ENCODE results near the gene MYO18A. TPM values are rescaled to one million over a fixed set of nuclear protein-coding genes. Genes with fewer than 3 reads are reported as not detected.

The MYO18A gene
- total and polyA plus RNA-seq, 2 experiments from 2014 or later, result 16.0 to 30.5 TPM

GRCh38 chr17:29154516-29155226, 25.5 kb downstream of the MYO18A start:
- Histone ChIP-seq H2AFZ (peak overlapping the region; percentile 22; the same call in 1 of the 2 replicates), H3K9me3 (ENCODE audit: low read depth) (no peaks in the 10 kb centered on the region), H3K27me3 (replicated peaks; ENCODE audit: insufficient read depth) (no peaks in the 10 kb centered on the region), H3K27ac (peak overlapping the region; percentile 41), H3K4me3 (no peak overlapping the region), H3K9ac (no peak overlapping the region), H3K4me2 (ENCODE audit: unreplicated experiment) (peak overlapping the region; percentile 59), H4K20me1 (ENCODE audit: insufficient read depth) (no peaks in the 10 kb centered on the region), H3K9me2 (ENCODE audit: insufficient read depth) (no peaks in the 10 kb centered on the region), H3K4me1 (ENCODE audit: insufficient read depth) (peaks cover 44% of the 10 kb centered on the region), H3K36me3 (ENCODE audit: low read depth) (no peaks in the 10 kb centered on the region), H3K79me2 (ENCODE audit: insufficient read depth) (no peaks in the 10 kb centered on the region; the same call in 1 of the 2 replicates), H3F3A (ENCODE audit: insufficient read depth) (0 out of 2 replicates have a peak, but pooled peaks cover 5% of the 10 kb centered on the region)
- peak; percentile 53 for DNase-seq
- in situ Hi-C loops (cut with MboI), result no loop called here
- WGBS, 2 experiments (ENCODE audit: low coverage in 1 of 2, low lambda C conversion rate in 2 of 2, missing lambda C conversion rate in 2 of 2), result 31 to 48% methylated on average over 11 of the region's 11 CpGs
- no peak for TF ChIP-seq EZH2phosphoT487 (IDR thresholded peaks at IDR 0.05; ENCODE audit: insufficient read depth, low read depth)
- no peak for TF ChIP-seq EZH2 (IDR thresholded peaks at IDR 0.05; ENCODE audit: insufficient read depth, poor library complexity, severe bottlenecking)

GRCh38 chr17:29151567-29151966, 28.6 kb downstream of the MYO18A start:
- Histone ChIP-seq H3K27ac (no peak overlapping the region), H3K4me3 (no peak overlapping the region), H4K20me1 (ENCODE audit: insufficient read depth) (no peaks in the 10 kb centered on the region), H3K27me3 (replicated peaks; ENCODE audit: insufficient read depth) (no peaks in the 10 kb centered on the region), H2AFZ (no peak overlapping the region), H3K4me2 (ENCODE audit: unreplicated experiment) (peak overlapping the region; percentile 18), H3K36me3 (ENCODE audit: low read depth) (no peaks in the 10 kb centered on the region), H3K9me2 (ENCODE audit: insufficient read depth) (no peaks in the 10 kb centered on the region), H3K9ac (no peak overlapping the region), H3K9me3 (ENCODE audit: low read depth) (no peaks in the 10 kb centered on the region), H3F3A (ENCODE audit: insufficient read depth) (0 out of 2 replicates have a peak, but pooled peaks cover 5% of the 10 kb centered on the region), H3K4me1 (ENCODE audit: insufficient read depth) (peaks cover 35% of the 10 kb centered on the region), H3K79me2 (ENCODE audit: insufficient read depth) (no peaks in the 10 kb centered on the region)
- TF ChIP-seq EZH2phosphoT487 (IDR thresholded peaks at IDR 0.05; ENCODE audit: insufficient read depth, low read depth) (no peak), EZH2 (IDR thresholded peaks at IDR 0.05; ENCODE audit: insufficient read depth, poor library complexity, severe bottlenecking) (no peak)
- WGBS, 2 experiments (ENCODE audit: low coverage in 1 of 2, low lambda C conversion rate in 2 of 2, missing lambda C conversion rate in 2 of 2), result 46 to 65% methylated on average over 4 of the region's 4 CpGs
- peak; percentile 66 for DNase-seq
- in situ Hi-C loops (cut with MboI), result no loop called here

GRCh38 chr17:29150161-29150560, 30.0 kb downstream of the MYO18A start:
- TF ChIP-seq EZH2phosphoT487 (IDR thresholded peaks at IDR 0.05; ENCODE audit: insufficient read depth, low read depth), result no peak
- no peak for TF ChIP-seq EZH2 (IDR thresholded peaks at IDR 0.05; ENCODE audit: insufficient read depth, poor library complexity, severe bottlenecking)
- in situ Hi-C loops (cut with MboI), result no loop called here

GRCh38 chr17:29149431-29150064, 30.6 kb downstream of the MYO18A start:
- Histone ChIP-seq H3K9ac (peak overlapping the region; percentile 71), H3K9me2 (ENCODE audit: insufficient read depth) (no peaks in the 10 kb centered on the region), H3K9me3 (ENCODE audit: low read depth) (no peaks in the 10 kb centered on the region), H3K79me2 (ENCODE audit: insufficient read depth) (no peaks in the 10 kb centered on the region), H4K20me1 (ENCODE audit: insufficient read depth) (no peaks in the 10 kb centered on the region), H3K4me2 (ENCODE audit: unreplicated experiment) (peak overlapping the region; percentile 88), H3K4me1 (ENCODE audit: insufficient read depth) (peaks cover 17% of the 10 kb centered on the region), H3K4me3 (peak overlapping the region; percentile 81), H3K36me3 (ENCODE audit: low read depth) (no peaks in the 10 kb centered on the region), H3K27ac (peak overlapping the region; percentile 46; the same call in 1 of the 2 replicates), H3K27me3 (replicated peaks; ENCODE audit: insufficient read depth) (no peaks in the 10 kb centered on the region), H2AFZ (peak overlapping the region; percentile 85), H3F3A (ENCODE audit: insufficient read depth) (peaks cover 10% of the 10 kb centered on the region)
- TF ChIP-seq EZH2phosphoT487 (IDR thresholded peaks at IDR 0.05; ENCODE audit: insufficient read depth, low read depth) (no peak), EZH2 (IDR thresholded peaks at IDR 0.05; ENCODE audit: insufficient read depth, poor library complexity, severe bottlenecking) (no peak)
- DNase-seq, result peak; percentile 38
- WGBS, 2 experiments (ENCODE audit: low coverage in 1 of 2, low lambda C conversion rate in 2 of 2, missing lambda C conversion rate in 2 of 2), result 13 to 15% methylated on average over 8 of the region's 8 CpGs
- in situ Hi-C loops (cut with MboI), result no loop called here

More at GRCh38 chr17:29150161-29150560, 30.0 kb downstream of the MYO18A start:
- Histone ChIP-seq H3K4me3 (no peak overlapping the region), H3K36me3 (ENCODE audit: low read depth) (no peaks in the 10 kb centered on the region), H3K79me2 (ENCODE audit: insufficient read depth) (no peaks in the 10 kb centered on the region), H2AFZ (no peak overlapping the region), H3K9ac (no peak overlapping the region), H3K9me3 (ENCODE audit: low read depth) (no peaks in the 10 kb centered on the region), H4K20me1 (ENCODE audit: insufficient read depth) (no peaks in the 10 kb centered on the region), H3K9me2 (ENCODE audit: insufficient read depth) (no peaks in the 10 kb centered on the region), H3K4me1 (ENCODE audit: insufficient read depth) (peaks cover 23% of the 10 kb centered on the region), H3F3A (ENCODE audit: insufficient read depth) (peaks cover 9% of the 10 kb centered on the region; the same call in 1 of the 2 replicates), H3K27me3 (replicated peaks; ENCODE audit: insufficient read depth) (no peaks in the 10 kb centered on the region), H3K27ac (no peak overlapping the region), H3K4me2 (ENCODE audit: unreplicated experiment) (no peak overlapping the region)
- WGBS, 2 experiments (ENCODE audit: low coverage in 1 of 2, low lambda C conversion rate in 2 of 2, missing lambda C conversion rate in 2 of 2), result 91 to 95% methylated on average over 2 of the region's 2 CpGs
- no peak for DNase-seq
